Measurements from ENCODE around the gene ZNF423.

ZNF423 gene

DNA sequence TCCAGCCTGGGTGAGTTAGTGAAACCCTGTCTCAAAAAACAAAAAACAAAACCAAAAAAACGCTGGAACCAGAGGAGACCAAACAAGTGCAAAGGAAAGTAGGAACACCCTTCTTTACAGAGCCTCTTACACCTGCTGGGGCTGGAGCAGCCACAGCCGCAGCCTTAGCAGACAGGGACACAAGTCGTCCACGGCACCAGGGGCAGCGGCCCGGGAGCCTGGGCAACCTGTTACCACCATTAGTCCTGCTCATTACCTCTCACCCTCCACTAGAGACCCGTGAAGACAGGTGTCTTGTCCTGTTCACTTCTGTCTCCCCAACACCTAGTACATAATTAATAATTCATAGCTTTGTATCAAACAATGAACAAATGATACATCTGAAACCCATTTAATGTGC lies 398.7 kb downstream of the ZNF423 start:
- no peak for DNase-seq (ENCODE audit: low read depth)
- H3K4me3 ChIP-seq (ENCODE audit: low read depth, low read length), result no peak overlapping the region

DNA sequence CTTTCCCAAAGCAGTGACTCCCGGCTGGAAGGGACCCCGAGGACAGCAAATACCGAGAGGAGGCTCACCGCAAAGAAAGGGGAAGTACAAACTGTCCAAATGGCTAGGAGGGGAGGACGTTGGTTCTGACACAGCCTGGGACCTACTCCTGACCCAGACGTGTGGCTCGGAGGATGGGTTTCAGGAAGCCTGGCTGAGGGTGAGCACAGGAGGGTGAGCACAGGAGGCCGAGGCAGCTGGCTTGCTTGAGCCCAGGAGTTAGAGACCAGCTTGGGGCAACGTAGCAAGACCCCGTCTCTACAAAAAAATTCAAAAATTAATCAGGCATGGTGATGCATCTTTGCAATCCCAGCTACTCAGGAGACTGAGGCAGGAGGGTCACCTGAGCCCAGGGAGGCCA lies 399.1 kb downstream of the ZNF423 start:
- no peak for DNase-seq (ENCODE audit: low read depth)
- no peak overlapping the region for H3K4me3 ChIP-seq (ENCODE audit: low read depth, low read length)

DNA sequence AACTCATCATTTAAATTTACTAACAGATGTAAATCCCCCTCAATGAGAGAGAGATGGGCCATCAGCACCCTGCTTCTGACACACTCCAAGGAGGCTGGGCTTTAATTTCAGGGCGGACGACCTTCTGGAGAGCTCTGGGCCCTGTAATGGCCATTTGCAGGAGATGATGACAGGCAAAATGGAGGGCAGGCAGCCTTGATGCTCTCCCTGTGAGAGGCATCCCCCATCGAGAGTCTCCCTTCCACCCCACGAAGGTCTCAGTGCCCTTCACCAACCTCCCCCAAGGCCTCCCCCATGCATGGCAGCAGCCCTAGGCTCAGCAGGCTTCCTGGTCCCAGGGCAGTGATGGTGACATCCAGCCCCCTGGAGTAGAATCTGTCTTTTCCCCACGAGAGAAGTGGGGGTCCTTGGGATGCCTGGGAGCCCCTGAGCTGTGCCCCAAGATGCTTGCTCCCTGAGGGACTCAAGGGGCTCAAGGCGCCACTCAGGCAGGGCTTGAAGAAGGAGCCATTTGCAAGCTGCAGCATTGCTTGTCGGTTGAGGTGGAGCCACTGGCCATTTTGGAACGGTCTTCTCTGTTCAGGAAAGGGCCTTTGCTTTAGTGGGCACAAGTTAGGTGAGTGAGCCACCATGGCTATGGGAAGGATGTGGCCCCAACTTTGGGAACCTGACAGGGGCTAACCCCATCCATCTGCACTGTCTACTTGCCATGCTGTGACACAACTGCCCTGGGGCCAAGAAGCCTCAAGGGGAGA lies 399.7 kb downstream of the ZNF423 start:
- H3K4me3 ChIP-seq (ENCODE audit: low read depth, low read length), result no peak overlapping the region
- no peak for DNase-seq (ENCODE audit: low read depth)

GRCh38 chr16:49455181-49455990 lies 400.5 kb downstream of the ZNF423 start:
- DNase-seq (ENCODE audit: low read depth), result no peak
- no peak overlapping the region for H3K4me3 ChIP-seq (ENCODE audit: low read depth, low read length)

DNA sequence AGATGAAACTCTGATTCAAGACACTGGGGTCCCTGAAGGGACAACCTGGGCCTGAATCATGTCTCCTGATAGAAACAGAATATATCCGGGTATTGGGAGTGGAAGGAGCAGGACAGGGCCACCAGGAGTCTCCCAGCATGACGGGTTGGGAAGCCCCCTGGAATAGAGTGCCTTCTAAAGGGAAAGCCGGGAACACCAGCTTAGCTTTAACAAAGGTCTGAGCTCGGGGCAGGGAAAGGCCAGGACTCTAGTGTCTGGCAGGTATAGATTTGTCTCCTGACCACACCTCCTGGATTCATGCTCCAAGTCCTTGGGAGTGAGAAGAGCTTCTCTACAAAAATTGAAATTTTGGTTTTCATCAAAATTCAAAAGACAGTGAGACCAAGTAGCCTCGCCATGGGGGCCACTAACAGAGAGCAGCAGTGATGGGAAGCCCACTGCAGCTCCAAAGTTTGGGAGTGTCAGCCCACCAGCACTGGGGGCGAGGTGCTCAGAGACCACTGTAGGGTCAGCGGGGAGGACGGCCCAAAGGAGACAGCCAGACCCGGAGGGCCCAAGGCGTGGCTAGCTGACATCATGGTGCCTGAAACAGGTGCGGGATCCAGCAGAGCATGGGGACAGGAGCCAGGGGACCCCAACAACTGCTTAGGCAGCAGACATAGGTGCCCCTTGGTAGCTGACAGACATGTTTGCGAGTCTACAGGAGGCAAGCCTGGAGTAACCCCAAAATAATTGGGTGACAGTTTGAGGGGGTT lies 401.3 kb downstream of the ZNF423 start:
- no peak for DNase-seq (ENCODE audit: low read depth)
- no peak overlapping the region for H3K4me3 ChIP-seq (ENCODE audit: low read depth, low read length)

GRCh38 chr16:49453983-49454382 lies 401.9 kb downstream of the ZNF423 start:
- no peak for DNase-seq (ENCODE audit: low read depth)

DNA sequence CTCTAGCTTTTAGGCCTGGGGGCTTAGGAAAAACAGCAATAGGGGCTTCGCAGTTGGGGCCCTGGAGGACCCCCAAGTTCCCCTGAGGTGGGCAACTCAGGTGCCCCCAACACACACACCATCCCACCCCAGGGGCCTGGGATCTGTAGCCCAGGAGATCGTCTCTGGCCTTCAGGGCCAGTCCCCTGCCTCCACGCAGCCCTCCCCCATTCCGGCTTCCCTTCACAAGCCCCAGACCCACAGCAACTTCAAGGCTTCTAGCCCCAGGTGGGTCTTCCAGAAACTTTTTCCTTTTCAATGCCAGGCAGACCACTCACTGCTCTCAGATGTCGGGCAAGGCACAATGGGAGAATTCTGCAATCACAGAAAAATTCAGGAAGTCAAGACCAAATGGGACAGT lies 402.9 kb downstream of the ZNF423 start:
- H3K4me3 ChIP-seq (ENCODE audit: low read depth, low read length), result no peak overlapping the region
- DNase-seq (ENCODE audit: low read depth), result no peak

More at GRCh38 chr16:49453983-49454382, 401.9 kb downstream of the ZNF423 start:
- no peak overlapping the region for H3K4me3 ChIP-seq (ENCODE audit: low read depth, low read length)

DNA sequence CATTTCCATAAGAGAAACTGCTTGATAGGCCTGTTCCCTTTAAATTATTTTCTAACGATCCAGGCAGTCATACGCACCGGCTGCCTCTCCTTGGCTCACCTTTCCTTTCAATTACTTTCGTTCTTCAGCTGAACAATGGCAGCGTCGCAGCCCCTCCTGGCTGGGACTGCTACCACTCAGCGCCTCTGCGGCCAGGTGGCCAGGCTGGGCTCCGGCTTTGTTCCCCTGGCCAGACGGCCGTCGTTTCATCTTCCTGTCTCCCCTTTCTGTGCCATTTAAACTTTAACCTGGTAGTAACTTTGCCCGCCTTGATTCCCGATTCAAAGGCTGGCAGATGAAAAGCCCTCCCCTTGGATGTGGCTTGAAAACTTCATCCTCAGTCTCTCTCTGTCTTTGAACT lies 403.3 kb downstream of the ZNF423 start:
- no peak overlapping the region for H3K4me3 ChIP-seq (ENCODE audit: low read depth, low read length)
- no peak for DNase-seq (ENCODE audit: low read depth)

GRCh38 chr16:49452108-49452507 lies 403.8 kb downstream of the ZNF423 start:
- no peak for DNase-seq (ENCODE audit: low read depth)
- H3K4me3 ChIP-seq (ENCODE audit: low read depth, low read length), result no peak overlapping the region

GRCh38 chr16:49446805-49447204 lies 409.1 kb downstream of the ZNF423 start:
- DNase-seq (ENCODE audit: low read depth), result no peak
- H3K4me3 ChIP-seq (ENCODE audit: low read depth, low read length), result no peak overlapping the region

GRCh38 chr16:49443576-49443975 lies 412.3 kb downstream of the ZNF423 start:
- DNase-seq (ENCODE audit: low read depth), result no peak
- H3K4me3 ChIP-seq (ENCODE audit: low read depth, low read length), result no peak overlapping the region

- no peak for DNase-seq (ENCODE audit: low read depth)
- no peak overlapping the region for H3K4me3 ChIP-seq (ENCODE audit: low read depth, low read length)
Measured at GRCh38 chr16:49442805-49443204, 413.1 kb downstream of the ZNF423 start.

GRCh38 chr16:49441366-49441780 lies 414.5 kb downstream of the ZNF423 start:
- DNase-seq (ENCODE audit: low read depth), result no peak
- no peak overlapping the region for H3K4me3 ChIP-seq (ENCODE audit: low read depth, low read length)

GRCh38 chr16:49440156-49441065 lies 415.5 kb downstream of the ZNF423 start:
- H3K4me3 ChIP-seq (ENCODE audit: low read depth, low read length), result no peak overlapping the region
- DNase-seq (ENCODE audit: low read depth), result no peak

- DNase-seq (ENCODE audit: low read depth), result no peak
- H3K4me3 ChIP-seq (ENCODE audit: low read depth, low read length), result no peak overlapping the region
Measured at GRCh38 chr16:49439676-49440075, 416.2 kb downstream of the ZNF423 start.

DNA sequence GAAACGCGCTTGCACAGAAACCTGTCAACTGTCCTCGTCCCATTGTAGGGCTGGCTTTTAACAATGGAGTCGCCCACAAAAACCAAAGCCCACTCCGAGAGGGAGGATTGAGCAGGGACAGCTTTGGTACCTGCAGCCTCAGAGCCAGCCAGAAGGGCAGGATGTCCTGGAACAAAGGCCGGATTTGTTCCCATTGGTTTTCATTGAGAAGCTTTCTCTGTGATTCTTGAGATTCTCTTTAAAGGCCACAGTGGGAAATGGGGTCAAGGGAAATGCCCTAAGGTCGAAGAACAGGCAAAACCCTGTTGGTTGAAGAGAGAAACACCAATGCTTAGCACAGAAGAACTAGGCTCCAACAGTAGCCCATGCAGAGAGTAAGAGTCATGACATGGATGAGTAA lies 416.9 kb downstream of the ZNF423 start:
- no peak overlapping the region for H3K4me3 ChIP-seq (ENCODE audit: low read depth, low read length)
- no peak for DNase-seq (ENCODE audit: low read depth)

Data from skeletal muscle cell (primary cell).